ENCODE measurements around the gene COL16A1. TPM values are rescaled to one million over a fixed set of nuclear protein-coding genes. Genes with fewer than 3 reads are reported as not detected.

Gene COL16A1
- polyA plus RNA-seq, 1 experiment, result 35.4 TPM

DNA sequence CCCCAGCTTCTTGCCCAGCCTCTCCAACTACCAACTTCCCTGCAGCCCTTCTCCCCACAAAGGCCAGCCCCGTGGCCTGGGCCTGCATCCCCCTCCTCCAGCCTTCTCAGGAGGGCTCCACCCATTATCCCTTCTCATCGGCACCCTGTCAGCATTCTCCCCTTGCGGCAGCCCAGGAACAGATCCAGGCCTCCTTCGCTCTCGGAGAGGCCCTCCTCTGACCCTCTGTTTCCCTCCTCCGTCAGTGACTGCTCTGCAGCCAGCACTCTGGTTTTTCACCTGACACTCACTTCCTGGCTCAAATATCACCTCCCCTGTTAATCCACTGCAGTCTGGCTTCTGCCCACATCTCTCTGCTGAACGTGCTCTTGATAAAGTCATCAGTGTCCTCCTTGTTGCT lies 42.9 kb upstream of the COL16A1 start:
- no peaks in the 10 kb centered on the region; the same call in 1 of the 2 replicates for H3K9me3 ChIP-seq (ENCODE audit: control insufficient read depth, insufficient read depth, low read length)
- H3K27me3 ChIP-seq (ENCODE audit: control insufficient read depth, insufficient read depth, low read length), result no peaks in the 10 kb centered on the region
- H3K4me3 ChIP-seq (ENCODE audit: low read depth, low read length), result no peak overlapping the region
- no peak for DNase-seq (ENCODE audit: low read depth, low spot score)
- ChIA-PET POLR2A (no interaction called here), CTCF (interaction anchor here (1.7 to 3.4 kb wide), 8 partner anchors 13 to 257 kb away, joined by 4 to 28 read pairs (median 18); no protein-coding TSS in a partner anchor)
- TF ChIP-seq, protein P1, sequence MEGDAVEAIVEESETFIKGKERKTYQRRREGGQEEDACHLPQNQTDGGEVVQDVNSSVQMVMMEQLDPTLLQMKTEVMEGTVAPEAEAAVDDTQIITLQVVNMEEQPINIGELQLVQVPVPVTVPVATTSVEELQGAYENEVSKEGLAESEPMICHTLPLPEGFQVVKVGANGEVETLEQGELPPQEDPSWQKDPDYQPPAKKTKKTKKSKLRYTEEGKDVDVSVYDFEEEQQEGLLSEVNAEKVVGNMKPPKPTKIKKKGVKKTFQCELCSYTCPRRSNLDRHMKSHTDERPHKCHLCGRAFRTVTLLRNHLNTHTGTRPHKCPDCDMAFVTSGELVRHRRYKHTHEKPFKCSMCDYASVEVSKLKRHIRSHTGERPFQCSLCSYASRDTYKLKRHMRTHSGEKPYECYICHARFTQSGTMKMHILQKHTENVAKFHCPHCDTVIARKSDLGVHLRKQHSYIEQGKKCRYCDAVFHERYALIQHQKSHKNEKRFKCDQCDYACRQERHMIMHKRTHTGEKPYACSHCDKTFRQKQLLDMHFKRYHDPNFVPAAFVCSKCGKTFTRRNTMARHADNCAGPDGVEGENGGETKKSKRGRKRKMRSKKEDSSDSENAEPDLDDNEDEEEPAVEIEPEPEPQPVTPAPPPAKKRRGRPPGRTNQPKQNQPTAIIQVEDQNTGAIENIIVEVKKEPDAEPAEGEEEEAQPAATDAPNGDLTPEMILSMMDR (IDR thresholded peaks at IDR 0.05; ENCODE audit: low read depth, low read length), result no peak
- no peak overlapping the region for H3K27ac ChIP-seq (ENCODE audit: low read depth, low read length)

DNA sequence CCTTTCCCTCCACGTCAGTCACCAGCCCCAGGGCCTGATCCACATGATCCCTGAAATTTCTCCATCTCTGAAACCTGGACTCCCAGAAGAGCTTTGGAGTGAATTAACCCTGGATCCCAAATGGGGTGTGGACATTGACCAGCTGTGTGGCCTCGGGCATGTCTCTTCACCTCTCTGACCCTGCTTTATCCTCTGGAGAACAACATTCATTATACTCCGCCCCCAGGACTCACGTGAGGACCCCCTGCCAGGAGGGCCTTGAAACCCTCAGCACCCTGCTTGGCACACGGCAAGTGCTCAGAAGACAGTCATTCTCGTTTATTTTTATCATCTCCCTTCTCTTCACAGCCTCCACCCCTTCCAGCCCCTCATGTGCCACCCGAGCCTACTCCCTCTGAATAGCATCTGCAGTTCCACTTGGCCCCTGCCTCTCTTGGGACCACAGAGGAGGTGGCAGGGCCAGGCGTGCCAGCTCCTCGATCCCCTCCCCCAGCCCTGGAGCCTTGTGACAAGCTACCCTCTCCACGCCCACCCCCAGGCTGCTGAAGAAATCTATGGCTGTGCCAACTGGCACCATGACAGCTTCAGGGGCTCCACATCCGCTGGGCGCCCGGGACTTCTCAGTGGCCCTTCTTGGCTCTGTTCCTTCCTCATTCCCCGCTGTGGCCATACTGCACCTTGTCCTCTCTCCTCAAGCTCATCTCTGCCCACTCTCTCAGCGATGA lies 42.3 kb upstream of the COL16A1 start:
- DNase-seq (ENCODE audit: low read depth, low spot score), result no peak
- H3K27ac ChIP-seq (ENCODE audit: low read depth, low read length), result no peak overlapping the region
- no peaks in the 10 kb centered on the region; the same call in 1 of the 2 replicates for H3K9me3 ChIP-seq (ENCODE audit: control insufficient read depth, insufficient read depth, low read length)
- ChIA-PET POLR2A (interaction anchor here (0.8 to 1.0 kb wide), 2 partner anchors 82 to 85 kb away, joined by 3 read pairs; no protein-coding TSS in a partner anchor), CTCF (interaction anchor here (0.8 to 3.4 kb wide), 23 partner anchors 12 to 257 kb away, joined by 3 to 28 read pairs (median 4); partner anchors contain the start of gene COL16A1)
- H3K27me3 ChIP-seq (ENCODE audit: control insufficient read depth, insufficient read depth, low read length), result no peaks in the 10 kb centered on the region
- TF ChIP-seq, protein P1 (IDR thresholded peaks at IDR 0.05; ENCODE audit: low read depth, low read length), result no peak
- H3K4me3 ChIP-seq (ENCODE audit: low read depth, low read length), result no peak overlapping the region

DNA sequence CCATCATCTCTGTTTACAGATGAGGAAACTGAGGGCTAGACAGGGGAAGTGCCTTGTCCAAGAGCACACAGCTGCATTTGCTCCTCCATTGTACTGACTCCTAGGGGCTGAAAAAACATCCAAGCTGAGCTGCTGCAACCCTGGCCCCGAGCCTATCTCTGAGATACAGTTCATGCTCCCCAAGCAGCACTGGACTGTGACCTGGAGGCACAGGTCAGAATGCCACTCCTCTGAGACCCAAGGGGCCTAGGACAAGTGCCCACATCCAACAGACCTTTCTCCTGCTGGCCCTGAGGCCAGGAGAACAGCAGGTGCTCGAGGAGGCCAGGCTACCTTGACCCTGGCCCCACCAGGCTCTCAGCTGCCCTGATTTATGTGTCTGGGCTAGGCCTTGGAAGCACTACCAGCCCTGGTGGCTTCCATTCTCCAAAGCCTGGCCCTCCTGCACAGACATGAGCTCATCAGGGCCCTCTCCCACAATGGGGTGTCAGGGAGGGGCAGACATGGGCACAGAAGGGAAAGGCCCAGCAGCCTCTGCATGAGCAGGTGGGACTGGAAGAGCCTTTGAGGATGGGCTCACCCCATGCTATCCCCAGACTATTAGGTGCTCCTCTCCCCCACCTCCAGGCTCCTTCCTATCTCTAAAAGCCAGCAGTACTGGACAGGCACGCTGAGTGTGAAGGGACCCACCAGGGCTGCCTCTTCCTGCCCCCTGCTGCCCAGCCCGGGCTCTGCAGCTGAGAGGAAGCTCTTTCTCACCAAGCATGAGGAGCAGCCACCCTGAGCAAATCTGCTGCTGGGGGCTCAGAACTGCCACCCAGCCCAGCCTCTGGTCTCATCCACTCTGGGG lies 41.5 kb upstream of the COL16A1 start:
- CTCF ChIA-PET, result interaction anchor here (0.6 to 3.4 kb wide), 27 partner anchors 11 to 266 kb away, joined by 3 to 28 read pairs (median 4); partner anchors contain the start of gene COL16A1
- H3K4me3 ChIP-seq (ENCODE audit: low read depth, low read length), result no peak overlapping the region
- H3K27ac ChIP-seq (ENCODE audit: low read depth, low read length), result no peak overlapping the region
- TF ChIP-seq, protein P1 (IDR thresholded peaks at IDR 0.05; ENCODE audit: low read depth, low read length), result peak; percentile 86
- no peak for DNase-seq (ENCODE audit: low read depth, low spot score)
- POLR2A ChIA-PET, result interaction anchor here (0.8 to 1.0 kb wide), 2 partner anchors 81 to 84 kb away, joined by 3 read pairs; no protein-coding TSS in a partner anchor
- no peaks in the 10 kb centered on the region for H3K27me3 ChIP-seq (ENCODE audit: control insufficient read depth, insufficient read depth, low read length)
- H3K9me3 ChIP-seq (ENCODE audit: control insufficient read depth, insufficient read depth, low read length), result no peaks in the 10 kb centered on the region; the same call in 1 of the 2 replicates

DNA sequence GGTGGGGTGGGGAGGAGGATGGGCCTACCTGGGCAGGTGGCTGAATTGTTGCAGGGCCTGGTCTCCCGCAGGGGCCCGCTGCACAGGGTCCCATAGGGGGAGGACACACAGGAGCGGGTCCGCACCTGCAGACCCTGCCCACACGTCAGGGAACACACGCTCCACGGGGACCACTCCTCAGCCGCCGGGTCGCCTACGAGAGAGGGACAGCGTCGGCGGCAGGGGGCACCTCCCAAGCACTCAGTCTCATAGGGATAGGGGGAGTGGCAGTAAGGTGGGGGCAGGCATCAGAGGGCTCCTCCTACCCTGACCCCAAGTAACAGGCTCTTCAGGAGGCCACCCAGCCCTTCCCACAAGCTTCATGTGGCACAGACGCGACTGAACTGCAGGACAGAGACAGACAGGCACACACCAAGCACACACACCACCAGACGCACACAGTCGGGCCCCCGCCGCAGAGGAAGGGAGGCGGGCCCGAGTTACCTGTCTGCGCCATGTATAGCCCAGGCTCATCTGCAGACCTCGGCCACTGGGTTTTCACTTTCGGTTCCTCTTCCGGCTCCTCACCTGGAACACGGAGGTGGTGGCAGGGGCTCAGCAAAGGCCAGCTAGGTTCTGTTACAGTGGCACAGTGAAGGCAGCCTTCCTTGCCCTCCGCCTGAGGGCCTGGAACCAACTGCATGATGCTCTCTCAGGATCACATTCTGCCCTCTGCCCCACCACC lies 40.5 kb upstream of the COL16A1 start:
- ChIA-PET CTCF (interaction anchor here (1.8 to 3.4 kb wide), 6 partner anchors 19 to 84 kb away, joined by 4 to 28 read pairs (median 14); no protein-coding TSS in a partner anchor), POLR2A (no interaction called here)
- no peak for DNase-seq (ENCODE audit: low read depth, low spot score)

More for the DNA sequence above, 40.5 kb upstream of the COL16A1 start:
- Histone ChIP-seq H3K9me3 (ENCODE audit: control insufficient read depth, insufficient read depth, low read length) (no peaks in the 10 kb centered on the region; the same call in 1 of the 2 replicates), H3K4me3 (ENCODE audit: low read depth, low read length) (no peak overlapping the region), H3K27ac (ENCODE audit: low read depth, low read length) (no peak overlapping the region), H3K27me3 (ENCODE audit: control insufficient read depth, insufficient read depth, low read length) (no peaks in the 10 kb centered on the region)
- TF ChIP-seq, protein P1 (IDR thresholded peaks at IDR 0.05; ENCODE audit: low read depth, low read length), result no peak
